ENCODE results near the gene RALGDS. TPM values are rescaled to one million over a fixed set of nuclear protein-coding genes. Genes with fewer than 3 reads are reported as not detected.
A peak's percentile ranks its signal among the peaks of the same experiment; 100 is the strongest.
"Not testable (repeated sequence)": the region's sequence is repeated elsewhere in the genome, so short reads cannot be mapped to it uniquely, and the experiment has no call there.

Gene RALGDS
- polyA plus RNA-seq, 1 donor, result 56.8 TPM

GRCh38 chr9:133087429-133088145 is 33.5 kb downstream of the RALGDS start:
- DNase-seq, result no peak

- no peak for DNase-seq
Measured at GRCh38 chr9:133086894-133087293, 34.1 kb downstream of the RALGDS start.

GRCh38 chr9:133086212-133086860 is 34.7 kb downstream of the RALGDS start:
- not testable (repeated sequence) for DNase-seq

GRCh38 chr9:133083688-133084087 is 37.4 kb downstream of the RALGDS start:
- DNase-seq, result not testable (repeated sequence)

- DNase-seq, result not testable (repeated sequence)
Measured at GRCh38 chr9:133081957-133082644, 38.9 kb downstream of the RALGDS start.

GRCh38 chr9:133080786-133081779 is 40.0 kb downstream of the RALGDS start:
- not testable (repeated sequence) for DNase-seq

GRCh38 chr9:133080161-133080560 is 40.9 kb downstream of the RALGDS start:
- no peak for DNase-seq

- no peak for DNase-seq
Measured at GRCh38 chr9:133078486-133078885, 42.6 kb downstream of the RALGDS start.

- no peak for DNase-seq
Measured at GRCh38 chr9:133076691-133077090, 44.3 kb downstream of the RALGDS start.

- peak; percentile 26 for DNase-seq
Measured at GRCh38 chr9:133075925-133076630, 45.0 kb downstream of the RALGDS start.

GRCh38 chr9:133074111-133074651 is 46.9 kb downstream of the RALGDS start:
- DNase-seq, result no peak

GRCh38 chr9:133073086-133074014 is 47.7 kb downstream of the RALGDS start:
- DNase-seq, result no peak

GRCh38 chr9:133072210-133072609 is 48.8 kb downstream of the RALGDS start:
- not testable (repeated sequence) for DNase-seq

GRCh38 chr9:133071484-133072150 is 49.4 kb downstream of the RALGDS start:
- no peak for DNase-seq

GRCh38 chr9:133070985-133071384 is 50.1 kb downstream of the RALGDS start:
- DNase-seq, result not testable (repeated sequence)

GRCh38 chr9:133070500-133070961 is 50.5 kb downstream of the RALGDS start:
- DNase-seq, result not testable (repeated sequence)

GRCh38 chr9:133068431-133068830 is 52.6 kb downstream of the RALGDS start:
- DNase-seq, result not testable (repeated sequence)

GRCh38 chr9:133067813-133068212 is 53.2 kb downstream of the RALGDS start:
- DNase-seq, result no peak

GRCh38 chr9:133067006-133067405 is 54.0 kb downstream of the RALGDS start:
- DNase-seq, result no peak
